ENCODE data around the gene PTGDS. TPM values are rescaled to one million over a fixed set of nuclear protein-coding genes. Genes with fewer than 3 reads are reported as not detected.

Gene PTGDS
- total RNA-seq, 2 experiments from 2014 or later, result 40.6 to 41.0 TPM

- no peaks in the 10 kb centered on the region for H3K27me3 ChIP-seq (ENCODE audit: control insufficient read depth in 1 of 2, insufficient read depth in 2 of 2, low read length in 2 of 2)
- Mint-ChIP-seq H3K4me1 (ENCODE audit: low read depth) (no peaks in the 10 kb centered on the region), H3K4me3 (no peak overlapping the region), H3K27me3 (no peaks in the 10 kb centered on the region), H3K36me3 (ENCODE audit: low read depth) (peaks cover 16% of the 10 kb centered on the region), H3K9me3 (no peaks in the 10 kb centered on the region), H3K27ac (no peak overlapping the region)
- no peaks in the 10 kb centered on the region for H3K4me1 ChIP-seq (ENCODE audit: insufficient read depth, low read length)
- DNase-seq (no peak), ATAC-seq (ENCODE audit: poor library complexity) (no peak)
- ChIA-PET CTCF (no interaction called here), POLR2A (interaction anchor here (0.6 kb wide), 1 partner anchor 94 kb away, joined by 4 read pairs; the partner anchor contains the start of gene AJM1)
- intact Hi-C loops (cut with DNase I, micrococcal nuclease), result no loop called here
- TF ChIP-seq, protein P1, sequence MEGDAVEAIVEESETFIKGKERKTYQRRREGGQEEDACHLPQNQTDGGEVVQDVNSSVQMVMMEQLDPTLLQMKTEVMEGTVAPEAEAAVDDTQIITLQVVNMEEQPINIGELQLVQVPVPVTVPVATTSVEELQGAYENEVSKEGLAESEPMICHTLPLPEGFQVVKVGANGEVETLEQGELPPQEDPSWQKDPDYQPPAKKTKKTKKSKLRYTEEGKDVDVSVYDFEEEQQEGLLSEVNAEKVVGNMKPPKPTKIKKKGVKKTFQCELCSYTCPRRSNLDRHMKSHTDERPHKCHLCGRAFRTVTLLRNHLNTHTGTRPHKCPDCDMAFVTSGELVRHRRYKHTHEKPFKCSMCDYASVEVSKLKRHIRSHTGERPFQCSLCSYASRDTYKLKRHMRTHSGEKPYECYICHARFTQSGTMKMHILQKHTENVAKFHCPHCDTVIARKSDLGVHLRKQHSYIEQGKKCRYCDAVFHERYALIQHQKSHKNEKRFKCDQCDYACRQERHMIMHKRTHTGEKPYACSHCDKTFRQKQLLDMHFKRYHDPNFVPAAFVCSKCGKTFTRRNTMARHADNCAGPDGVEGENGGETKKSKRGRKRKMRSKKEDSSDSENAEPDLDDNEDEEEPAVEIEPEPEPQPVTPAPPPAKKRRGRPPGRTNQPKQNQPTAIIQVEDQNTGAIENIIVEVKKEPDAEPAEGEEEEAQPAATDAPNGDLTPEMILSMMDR (IDR thresholded peaks at IDR 0.05), result no peak
- H3K27ac ChIP-seq (ENCODE audit: low read depth in 1 of 2, low read length in 2 of 2), result no peak overlapping the region
- H3K36me3 ChIP-seq (ENCODE audit: insufficient read depth, low read length), result peaks cover 19% of the 10 kb centered on the region
- H3K9me3 ChIP-seq (ENCODE audit: control insufficient read depth in 1 of 2, insufficient read depth in 1 of 2, low read length in 2 of 2), result peaks cover 0 to 11% of the 10 kb centered on the region in 2 experiments
- no peak overlapping the region for H3K4me3 ChIP-seq (ENCODE audit: low read length)
Measured at GRCh38 chr9:136936645-136937170, 40.6 kb upstream of the PTGDS start.

DNA sequence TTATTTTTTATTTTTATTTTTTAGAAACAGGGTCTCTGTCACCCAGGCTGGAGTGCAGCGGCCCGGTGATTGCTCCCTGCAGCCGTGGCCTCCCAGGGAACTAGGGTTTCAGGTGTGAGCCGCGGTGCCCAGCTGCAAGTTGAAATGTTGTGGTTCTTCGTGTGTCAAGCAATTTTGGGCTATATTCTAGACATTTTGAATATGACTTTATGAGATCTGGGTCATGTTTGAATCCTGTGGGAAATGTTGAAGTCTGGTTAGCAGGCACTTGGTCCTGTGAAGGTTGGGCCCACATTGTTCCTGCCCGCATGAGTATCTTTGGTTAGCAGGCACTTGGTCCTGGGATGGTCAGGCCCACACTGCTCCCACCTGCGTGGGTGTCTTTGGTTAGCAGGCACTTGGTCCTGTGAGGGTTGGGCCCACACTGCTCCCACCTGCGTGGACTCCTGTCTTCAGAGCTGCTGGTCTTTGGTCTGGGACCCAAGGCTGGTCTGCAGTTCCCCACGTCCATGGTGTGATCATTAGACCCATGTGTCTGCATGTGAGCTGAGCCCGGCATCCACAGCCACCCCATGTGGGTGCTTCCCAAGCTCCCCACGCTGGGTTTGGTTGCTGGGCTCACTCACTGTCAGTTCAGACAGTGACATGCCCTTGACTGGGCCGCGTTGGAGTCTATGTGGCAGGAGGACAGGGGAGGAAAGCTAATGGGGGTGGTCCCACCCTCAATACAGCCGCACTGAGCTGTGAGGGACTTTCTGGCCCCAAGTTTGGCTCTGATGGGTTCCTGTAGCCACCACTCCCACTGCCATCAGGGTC is 39.9 kb upstream of the PTGDS start:
- Mint-ChIP-seq H3K27ac (no peak overlapping the region), H3K9me3 (no peaks in the 10 kb centered on the region), H3K4me3 (no peak overlapping the region), H3K36me3 (ENCODE audit: low read depth) (peaks cover 20% of the 10 kb centered on the region), H3K4me1 (ENCODE audit: low read depth) (no peaks in the 10 kb centered on the region), H3K27me3 (no peaks in the 10 kb centered on the region)
- POLR2A ChIA-PET, result interaction anchor here (0.8 to 1.0 kb wide), 2 partner anchors 55 to 95 kb away, joined by 3 read pairs; partner anchors contain the start of gene AJM1
- H3K36me3 ChIP-seq (ENCODE audit: insufficient read depth, low read length), result peaks cover 25% of the 10 kb centered on the region
- CTCF ChIA-PET, result no interaction called here
- no peak overlapping the region for H3K27ac ChIP-seq (ENCODE audit: low read depth in 1 of 2, low read length in 2 of 2)
- intact Hi-C loops (cut with DNase I, micrococcal nuclease), result no loop called here
- peaks cover 0 to 11% of the 10 kb centered on the region in 2 experiments for H3K9me3 ChIP-seq (ENCODE audit: control insufficient read depth in 1 of 2, insufficient read depth in 1 of 2, low read length in 2 of 2)
- H3K4me3 ChIP-seq (ENCODE audit: low read length), result no peak overlapping the region
- peaks cover 4% of the 10 kb centered on the region for H3K4me1 ChIP-seq (ENCODE audit: insufficient read depth, low read length)
- TF ChIP-seq, protein P1 (IDR thresholded peaks at IDR 0.05), result no peak
- no peaks in the 10 kb centered on the region for H3K27me3 ChIP-seq (ENCODE audit: control insufficient read depth in 1 of 2, insufficient read depth in 2 of 2, low read length in 2 of 2)
- DNase-seq, result no peak
- ATAC-seq (ENCODE audit: poor library complexity), result no peak

- ChIA-PET CTCF (no interaction called here), POLR2A (interaction anchor here (0.7 kb wide), 1 partner anchor 169 kb away, joined by 3 read pairs; no protein-coding TSS in a partner anchor)
- H3K27ac ChIP-seq (ENCODE audit: low read depth in 1 of 2, low read length in 2 of 2), result no peak overlapping the region
- ATAC-seq (ENCODE audit: poor library complexity) (no peak), DNase-seq (no peak)
- H3K9me3 ChIP-seq (ENCODE audit: control insufficient read depth in 1 of 2, insufficient read depth in 1 of 2, low read length in 2 of 2), result peaks cover 0 to 11% of the 10 kb centered on the region in 2 experiments
- intact Hi-C loops (cut with DNase I, micrococcal nuclease), result no loop called here
- no peaks in the 10 kb centered on the region for H3K27me3 ChIP-seq (ENCODE audit: control insufficient read depth in 1 of 2, insufficient read depth in 2 of 2, low read length in 2 of 2)
- H3K4me3 ChIP-seq (ENCODE audit: low read length), result no peak overlapping the region
- peaks cover 20% of the 10 kb centered on the region for H3K4me1 ChIP-seq (ENCODE audit: insufficient read depth, low read length)
- Mint-ChIP-seq H3K27me3 (no peaks in the 10 kb centered on the region), H3K27ac (no peak overlapping the region), H3K4me3 (no peak overlapping the region), H3K36me3 (ENCODE audit: low read depth) (peaks cover 25% of the 10 kb centered on the region), H3K9me3 (no peaks in the 10 kb centered on the region), H3K4me1 (ENCODE audit: low read depth) (no peaks in the 10 kb centered on the region)
- peaks cover 34% of the 10 kb centered on the region for H3K36me3 ChIP-seq (ENCODE audit: insufficient read depth, low read length)
- TF ChIP-seq, protein P1 (IDR thresholded peaks at IDR 0.05), result no peak
Measured at GRCh38 chr9:136939431-136939995, 37.8 kb upstream of the PTGDS start.

All from CD4-positive, alpha-beta T cell (primary cell).